ENCODE results near the gene BOC. TPM values are rescaled to one million over a fixed set of nuclear protein-coding genes. Genes with fewer than 3 reads are reported as not detected.

The BOC gene
- total RNA-seq, 2 experiments from 2014 or later, result 0.03 TPM; not detected in 1

GRCh38 chr3:113234688-113235260, 23.4 kb downstream of the BOC start:
- Histone ChIP-seq H3K36me3 (ENCODE audit: insufficient read depth, low read length) (no peaks in the 10 kb centered on the region), H3K9me2 (ENCODE audit: insufficient read depth, low read length) (no peaks in the 10 kb centered on the region), H3K4me3 (ENCODE audit: low read depth, low read length, poor library complexity, severe bottlenecking) (no peak overlapping the region), H3K4me2 (ENCODE audit: low read length) (no peak overlapping the region), H3K4me1 (ENCODE audit: insufficient read depth, low read length, poor library complexity, severe bottlenecking) (no peaks in the 10 kb centered on the region), H3K27ac (ENCODE audit: low read depth, low read length, poor library complexity, severe bottlenecking) (no peak overlapping the region), H2AFZ (ENCODE audit: low read length) (no peak overlapping the region), H3K79me2 (ENCODE audit: insufficient read depth, low read depth, low read length) (no peaks in the 10 kb centered on the region), H4K20me1 (ENCODE audit: insufficient read depth, low read length) (no peaks in the 10 kb centered on the region), H3K9me3 (ENCODE audit: low read length) (no peaks in the 10 kb centered on the region)
- POLR2A ChIA-PET, result interaction anchor here (2.4 kb wide), 1 partner anchor 9 kb away, joined by 6 read pairs; no protein-coding TSS in a partner anchor
- no peak for TF ChIP-seq CTCF (conservative IDR thresholded peaks at IDR 0.05; ENCODE audit: low read length)
- TF ChIP-seq EZH2phosphoT487 (IDR thresholded peaks at IDR 0.05; ENCODE audit: borderline replicate concordance, low read depth, low read length), result no peak
- intact Hi-C loops (cut with micrococcal nuclease; ENCODE audit: unreplicated experiment), result no loop called here
- no peak for DNase-seq (ENCODE audit: low spot score)
- BruUV-seq (replicated peaks), result no TSS peak
- CTCF ChIA-PET (ENCODE audit: unreplicated experiment), result no interaction called here

DNA sequence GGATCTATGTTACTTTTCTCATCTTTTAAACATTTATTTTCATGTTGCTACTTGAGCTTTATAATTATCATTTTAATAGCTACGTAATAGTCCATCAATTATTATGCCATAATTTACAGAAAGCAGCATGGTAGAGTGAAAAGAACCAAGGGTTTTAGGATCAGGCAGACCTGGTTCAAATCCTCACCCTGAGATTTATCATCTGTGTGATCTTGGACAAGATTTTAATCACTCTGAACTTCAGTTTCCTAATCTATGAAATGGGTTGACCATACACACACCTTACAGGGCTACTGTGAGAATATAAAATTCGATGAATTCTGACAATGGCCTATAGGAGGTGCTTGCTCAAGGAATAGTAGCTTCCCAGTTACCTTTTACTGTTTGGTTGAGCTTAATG, 27.1 kb downstream of the BOC start:
- Histone ChIP-seq H3K9me2 (ENCODE audit: insufficient read depth, low read length) (no peaks in the 10 kb centered on the region), H3K27ac (ENCODE audit: low read depth, low read length, poor library complexity, severe bottlenecking) (no peak overlapping the region), H3K36me3 (ENCODE audit: insufficient read depth, low read length) (no peaks in the 10 kb centered on the region), H3K4me2 (ENCODE audit: low read length) (no peak overlapping the region), H3K4me1 (ENCODE audit: insufficient read depth, low read length, poor library complexity, severe bottlenecking) (no peaks in the 10 kb centered on the region), H3K9me3 (ENCODE audit: low read length) (no peaks in the 10 kb centered on the region), H3K79me2 (ENCODE audit: insufficient read depth, low read depth, low read length) (no peaks in the 10 kb centered on the region), H2AFZ (ENCODE audit: low read length) (no peak overlapping the region), H4K20me1 (ENCODE audit: insufficient read depth, low read length) (no peaks in the 10 kb centered on the region), H3K4me3 (ENCODE audit: low read depth, low read length, poor library complexity, severe bottlenecking) (no peak overlapping the region)
- intact Hi-C loops (cut with micrococcal nuclease; ENCODE audit: unreplicated experiment), result no loop called here
- BruUV-seq (replicated peaks), result no TSS peak
- ChIA-PET POLR2A (no interaction called here), CTCF (ENCODE audit: unreplicated experiment) (no interaction called here)
- no peak for DNase-seq (ENCODE audit: low spot score)
- TF ChIP-seq EZH2phosphoT487 (IDR thresholded peaks at IDR 0.05; ENCODE audit: borderline replicate concordance, low read depth, low read length), result no peak
- TF ChIP-seq CTCF (conservative IDR thresholded peaks at IDR 0.05; ENCODE audit: low read length), result 0 out of 2 replicates have a peak, but pooled peaks have one; percentile 23

- no peak for DNase-seq (ENCODE audit: low spot score)
- BruUV-seq (replicated peaks), result no TSS peak
- Histone ChIP-seq H3K9me2 (ENCODE audit: insufficient read depth, low read length) (no peaks in the 10 kb centered on the region), H3K4me1 (ENCODE audit: insufficient read depth, low read length, poor library complexity, severe bottlenecking) (no peaks in the 10 kb centered on the region), H2AFZ (ENCODE audit: low read length) (no peak overlapping the region), H3K79me2 (ENCODE audit: insufficient read depth, low read depth, low read length) (no peaks in the 10 kb centered on the region), H3K4me2 (ENCODE audit: low read length) (no peak overlapping the region), H3K4me3 (ENCODE audit: low read depth, low read length, poor library complexity, severe bottlenecking) (no peak overlapping the region), H3K9me3 (ENCODE audit: low read length) (no peaks in the 10 kb centered on the region), H3K27ac (ENCODE audit: low read depth, low read length, poor library complexity, severe bottlenecking) (no peak overlapping the region), H3K36me3 (ENCODE audit: insufficient read depth, low read length) (no peaks in the 10 kb centered on the region), H4K20me1 (ENCODE audit: insufficient read depth, low read length) (no peaks in the 10 kb centered on the region)
- intact Hi-C loops (cut with micrococcal nuclease; ENCODE audit: unreplicated experiment), result no loop called here
- POLR2A ChIA-PET, result interaction anchor here (1.2 kb wide), 1 partner anchor 222 kb away, joined by 3 read pairs; a partner anchor contains a TSS
- no peak for TF ChIP-seq CTCF (conservative IDR thresholded peaks at IDR 0.05; ENCODE audit: low read length)
- no peak for TF ChIP-seq EZH2phosphoT487 (IDR thresholded peaks at IDR 0.05; ENCODE audit: borderline replicate concordance, low read depth, low read length)
- CTCF ChIA-PET (ENCODE audit: unreplicated experiment), result no interaction called here
Observed at GRCh38 chr3:113240841-113241240, 29.5 kb downstream of the BOC start.

Data from OCI-LY7 (cell line).